HEK293 (cell line): ENCODE data around the gene TNIK.

Experiments
- CTCF ChIA-PET: fragments of 350-600 bp; formaldehyde crosslinking; extraction: SDS; loops from one replicate; lab custom pipeline; 2021; ENCODE audit warnings: antibody characterized with exemption; lab: Yijun Ruan, JAX
- POLR2A ChIA-PET: fragments of 300-600 bp; formaldehyde crosslinking; extraction: SDS; loops from one replicate; lab custom pipeline; 2020; ENCODE audit warnings: antibody characterized with exemption, inconsistent platforms; lab: Yijun Ruan, JAX
- H3K27ac ChIP-seq: fragments of 200-500 bp; sonication (Bioruptor generic); 2 replicates; pipeline ENCODE4 v1.5.1; 2014; ENCODE audit warnings: low read depth, low read length, control low read depth, inconsistent platforms; ENCODE audit errors: extremely low read depth
- H3K36me3 ChIP-seq, 2 experiments: fragments of 200-500 bp in 1 of 2; sonication (Bioruptor generic) in 1 of 2; 1 replicate in 1 of 2; 2 replicates in 1 of 2; pipeline ENCODE4 v1.5.1; 2014 to 2017; ENCODE audit warnings: inconsistent platforms in 2 of 2, low read length in 2 of 2; ENCODE audit not compliant: control insufficient read depth in 2 of 2, insufficient read depth in 1 of 2
- H3K4me1 ChIP-seq: fragments of 200-500 bp; sonication (Bioruptor generic); 2 replicates; pipeline ENCODE4 v1.5.1; 2014; ENCODE audit warnings: mild to moderate bottlenecking, low read length, inconsistent platforms; ENCODE audit not compliant: control insufficient read depth, insufficient read depth
- H3K4me3 ChIP-seq: 2 replicates; pipeline ENCODE4 v1.5.1; 2011; ENCODE audit warnings: low read depth, mild to moderate bottlenecking, control low read depth, low read length, moderate library complexity
- H3K9me3 ChIP-seq: fragments of 200-500 bp; sonication (Bioruptor generic); 2 replicates; pipeline ENCODE4 v1.5.1; 2014; ENCODE audit warnings: low read depth, low read length, inconsistent platforms; ENCODE audit not compliant: control insufficient read depth, insufficient read depth
- HOXD13 ChIP-seq: sonication (generic); formaldehyde crosslinking; IDR thresholded peaks from 2 replicates; pipeline ENCODE4 v1.8.0; 2022; ENCODE audit warnings: missing genetic modification reagents, borderline replicate concordance
- INSM2 ChIP-seq: fragments of 450-650 bp; formaldehyde crosslinking; IDR thresholded peaks from 2 replicates; pipeline ENCODE4 v1.5.1; 2016; ENCODE audit warnings: missing biosample characterization, missing genetic modification characterization
- PRDM2 ChIP-seq: fragments of 450-650 bp; formaldehyde crosslinking; IDR thresholded peaks from 2 replicates; pipeline ENCODE4 v1.5.1; 2016; ENCODE audit warnings: missing biosample characterization, missing genetic modification characterization, borderline replicate concordance
- PRDM4 ChIP-seq: fragments of 450-650 bp; formaldehyde crosslinking; IDR thresholded peaks from 2 replicates; pipeline ENCODE4 v1.5.1; 2017; ENCODE audit warnings: missing biosample characterization, missing genetic modification characterization
- PRDM6 ChIP-seq: fragments of 450-650 bp; formaldehyde crosslinking; IDR thresholded peaks from 2 replicates; pipeline ENCODE4 v1.5.1; 2017; ENCODE audit warnings: missing biosample characterization, missing genetic modification characterization
- SCRT1 ChIP-seq: fragments of 450-650 bp; formaldehyde crosslinking; IDR thresholded peaks from 2 replicates; pipeline ENCODE4 v1.5.1; 2016; ENCODE audit warnings: missing biosample characterization, missing genetic modification characterization, borderline replicate concordance
- SP2 ChIP-seq: fragments of 450-650 bp; formaldehyde crosslinking; IDR thresholded peaks from 2 replicates; pipeline ENCODE4 v1.5.1; 2016; ENCODE audit warnings: missing biosample characterization, missing genetic modification characterization
- ZBTB10 ChIP-seq: fragments of 450-650 bp; formaldehyde crosslinking; IDR thresholded peaks from 2 replicates; pipeline ENCODE4 v1.5.1; 2016; ENCODE audit warnings: missing biosample characterization, missing genetic modification characterization
- ZNF121 ChIP-seq: fragments of 450-650 bp; formaldehyde crosslinking; IDR thresholded peaks from 2 replicates; pipeline ENCODE4 v1.5.1; 2016; ENCODE audit warnings: missing biosample characterization, missing genetic modification characterization
- ZNF140 ChIP-seq: fragments of 450-650 bp; formaldehyde crosslinking; IDR thresholded peaks from 2 replicates; pipeline ENCODE4 v1.5.1; 2016; ENCODE audit warnings: missing biosample characterization, missing genetic modification characterization
- ZNF155 ChIP-seq: fragments of 450-650 bp; formaldehyde crosslinking; IDR thresholded peaks from 2 replicates; pipeline ENCODE4 v1.5.1; 2016; ENCODE audit warnings: missing biosample characterization, missing genetic modification characterization
- ZNF2 ChIP-seq: fragments of 450-650 bp; formaldehyde crosslinking; IDR thresholded peaks from 2 replicates; pipeline ENCODE4 v1.5.1; 2016; ENCODE audit warnings: missing biosample characterization, missing genetic modification characterization
- ZNF214 ChIP-seq: fragments of 450-650 bp; formaldehyde crosslinking; IDR thresholded peaks from 2 replicates; pipeline ENCODE4 v1.5.1; 2017; ENCODE audit warnings: missing biosample characterization, mild to moderate bottlenecking, missing genetic modification characterization, borderline replicate concordance
- ZNF280C ChIP-seq: fragments of 450-650 bp; formaldehyde crosslinking; IDR thresholded peaks from 2 replicates; pipeline ENCODE4 v1.5.1; 2016; ENCODE audit warnings: missing biosample characterization, missing genetic modification characterization
- ZNF350 ChIP-seq: fragments of 450-650 bp; formaldehyde crosslinking; IDR thresholded peaks from 2 replicates; pipeline ENCODE4 v1.5.0; 2017; ENCODE audit warnings: missing biosample characterization, mild to moderate bottlenecking, missing genetic modification characterization
- ZNF473 ChIP-seq: fragments of 450-650 bp; formaldehyde crosslinking; IDR thresholded peaks from 2 replicates; pipeline ENCODE4 v1.5.1; 2017; ENCODE audit warnings: missing biosample characterization, missing genetic modification characterization
- ZNF664 ChIP-seq: fragments of 450-650 bp; formaldehyde crosslinking; IDR thresholded peaks from 2 replicates; pipeline ENCODE4 v1.5.1; 2016; ENCODE audit warnings: missing biosample characterization, missing genetic modification characterization
- ZNF670 ChIP-seq: fragments of 450-650 bp; formaldehyde crosslinking; IDR thresholded peaks from 2 replicates; pipeline ENCODE4 v1.5.1; 2016; ENCODE audit warnings: missing biosample characterization, missing genetic modification characterization, low read depth
- ZSCAN30 ChIP-seq: fragments of 450-650 bp; IDR thresholded peaks from 2 replicates; pipeline ENCODE4 v1.5.1; 2018; ENCODE audit warnings: missing biosample characterization, mild to moderate bottlenecking, missing genetic modification characterization, moderate library complexity

TNIK gene

GRCh38 chr3:171264758-171265157 is 195.4 kb downstream of the TNIK start (continued):
- TF ChIP-seq ZBTB10: no peak
- no peak for TF ChIP-seq ZSCAN30 (tag by site-specific recombination)
- TF ChIP-seq ZNF350 (tag by site-specific recombination): no peak
- no peak for TF ChIP-seq SP2
- TF ChIP-seq INSM2: no peak
- no peak for TF ChIP-seq ZNF214 (tag by site-specific recombination)
- no peak for TF ChIP-seq PRDM4 (tag by site-specific recombination)
- no peak for TF ChIP-seq PRDM2 (tag by site-specific recombination)

GRCh38 chr3:171262431-171262830 is 197.8 kb downstream of the TNIK start:
- no peaks in the 10 kb centered on the region for H3K9me3 ChIP-seq
- POLR2A ChIA-PET: no interaction called here
- CTCF ChIA-PET: interaction anchor here (0.7 kb wide), 1 partner anchor 16 kb away, joined by 3 read pairs; no protein-coding TSS in a partner anchor
- peaks cover 6% of the 10 kb centered on the region for H3K4me1 ChIP-seq
- H3K27ac ChIP-seq: no peak overlapping the region
- no peaks in the 10 kb centered on the region for H3K36me3 ChIP-seq
- no peak overlapping the region for H3K4me3 ChIP-seq
- TF ChIP-seq HOXD13 (CRISPR knock-in tag) (no peak), ZNF664 (no peak), ZNF2 (tag by site-specific recombination) (no peak), ZNF280C (tag by site-specific recombination) (no peak), ZNF121 (no peak), SCRT1 (0 out of 2 replicates have a peak, but pooled peaks have one; percentile 19), ZNF155 (no peak), PRDM6 (tag by site-specific recombination) (0 out of 2 replicates have a peak, but pooled peaks have one; percentile 18), ZNF473 (no peak), ZNF140 (no peak), ZNF670 (tag by site-specific recombination) (no peak)
